Measurements from ENCODE around the gene EN1. TPM values are rescaled to one million over a fixed set of nuclear protein-coding genes. Genes with fewer than 3 reads are reported as not detected.

EN1 gene
- total RNA-seq, 4 donors from 2014 or later, result 0.11 TPM; not detected in 3

GRCh38 chr2:118844261-118845004 lies 3.0 kb downstream of the EN1 start:
- intact Hi-C loops (cut with DNase I), result no loop called here
- no peak overlapping the region for H3K27ac ChIP-seq
- no peak overlapping the region for H3K4me3 ChIP-seq (replicated peaks in 1 of 3)
- TF ChIP-seq POLR2A (IDR thresholded peaks at IDR 0.05) (no peak), CTCF (IDR thresholded peaks at IDR 0.05) (no peak)
- WGBS, 2 donors, result 20 to 26% methylated on average over 6 of the region's 8 CpGs
- H3K4me1 ChIP-seq, result peaks cover 27 to 48% of the 10 kb centered on the region in 2 donors
- DNase-seq, result no peak
- peaks cover 81% of the 10 kb centered on the region for H3K27me3 ChIP-seq
- no peaks in the 10 kb centered on the region for H3K9me3 ChIP-seq
- no peaks in the 10 kb centered on the region for H3K36me3 ChIP-seq

GRCh38 chr2:118843483-118844132 lies 3.8 kb downstream of the EN1 start:
- H3K36me3 ChIP-seq, result no peaks in the 10 kb centered on the region
- no peak overlapping the region for H3K4me3 ChIP-seq (replicated peaks in 1 of 3)
- DNase-seq, result no peak
- peaks cover 73% of the 10 kb centered on the region for H3K27me3 ChIP-seq
- 6 to 13% methylated on average over 9 to 10 of the region's 10 CpGs for WGBS, 2 donors
- intact Hi-C loops (cut with DNase I), result no loop called here
- TF ChIP-seq CTCF (IDR thresholded peaks at IDR 0.05), result no peak
- no peak for TF ChIP-seq POLR2A (IDR thresholded peaks at IDR 0.05)
- no peaks in the 10 kb centered on the region for H3K9me3 ChIP-seq
- peaks cover 27 to 46% of the 10 kb centered on the region in 2 donors for H3K4me1 ChIP-seq
- no peak overlapping the region for H3K27ac ChIP-seq

GRCh38 chr2:118842661-118843482 lies 4.6 kb downstream of the EN1 start:
- intact Hi-C loops (cut with DNase I), result no loop called here
- no peak overlapping the region for H3K27ac ChIP-seq
- DNase-seq, result no peak
- H3K36me3 ChIP-seq, result no peaks in the 10 kb centered on the region
- WGBS, 2 donors, result 6 to 8% methylated on average over 42 to 53 of the region's 60 CpGs
- H3K27me3 ChIP-seq, result peaks cover 67% of the 10 kb centered on the region
- TF ChIP-seq CTCF (IDR thresholded peaks at IDR 0.05) (no peak), POLR2A (IDR thresholded peaks at IDR 0.05) (no peak)
- H3K4me1 ChIP-seq, result peaks cover 24 to 40% of the 10 kb centered on the region in 2 donors
- H3K4me3 ChIP-seq (replicated peaks in 1 of 3), result no peak overlapping the region
- H3K9me3 ChIP-seq, result no peaks in the 10 kb centered on the region

GRCh38 chr2:118841828-118842461 lies 5.5 kb downstream of the EN1 start:
- Histone ChIP-seq H3K4me3 (replicated peaks in 1 of 3) (no peak overlapping the region), H3K27ac (no peak overlapping the region), H3K27me3 (peaks cover 58% of the 10 kb centered on the region), H3K4me1 (peaks cover 16 to 33% of the 10 kb centered on the region in 2 donors), H3K9me3 (no peaks in the 10 kb centered on the region), H3K36me3 (no peaks in the 10 kb centered on the region)
- DNase-seq, result no peak
- WGBS, 2 donors, result 10 to 11% methylated on average over 31 to 39 of the region's 47 CpGs
- intact Hi-C loops (cut with DNase I), result no loop called here
- TF ChIP-seq CTCF (IDR thresholded peaks at IDR 0.05), result no peak
- no peak for TF ChIP-seq POLR2A (IDR thresholded peaks at IDR 0.05)
